OCI-LY3 (cell line): ENCODE data around the gene LRRC8C.
"Not testable (repeated sequence)": the region's sequence is repeated elsewhere in the genome, so short reads cannot be mapped to it uniquely, and the experiment has no call there.

Experiments
- H2AFZ ChIP-seq: fragments of 200-600, 300-600 bp; shearing (Covaris generic); 2 replicates; pipeline ENCODE4 v1.6.0; 2014; ENCODE audit warnings: antibody characterized with exemption, low read depth, low read length
- H3K27ac ChIP-seq: fragments of 200-600, 300-600 bp; sonication (generic); 2 replicates; pipeline ENCODE4 v1.5.1; 2014; ENCODE audit warnings: mild to moderate bottlenecking, low read length, moderate library complexity, mixed read lengths
- H3K27me3 ChIP-seq: fragments of 200-600, 300-600 bp; sonication (generic); 2 replicates; pipeline ENCODE4 v1.6.1; 2014; ENCODE audit warnings: low read depth, low read length, mixed read lengths
- H3K36me3 ChIP-seq: fragments of 200-600, 300-600 bp; sonication (generic); replicated peaks from 2 replicates; pipeline ENCODE3; 2014; ENCODE audit warnings: low read depth, low read length, mixed read lengths
- H3K4me1 ChIP-seq: fragments of 300-600, 200-600 bp; sonication (generic); 2 replicates; pipeline ENCODE4 v1.6.1; 2014; ENCODE audit warnings: low read length, mixed read lengths
- H3K4me2 ChIP-seq: fragments of 200-600, 300-600 bp; sonication (generic); 2 replicates; pipeline ENCODE4 v1.6.1; 2014; ENCODE audit warnings: low read length, mixed read lengths
- H3K4me3 ChIP-seq: fragments of 300-600, 200-600 bp; sonication (generic); 2 replicates; pipeline ENCODE4 v1.5.1; 2014; ENCODE audit warnings: antibody characterized with exemption, mild to moderate bottlenecking, low read length, moderate library complexity
- H3K79me2 ChIP-seq: fragments of 300-600, 200-600 bp; shearing (Covaris generic); 2 replicates; pipeline ENCODE4 v1.6.1; 2014; ENCODE audit warnings: mild to moderate bottlenecking, low read length, mixed read lengths
- H3K9ac ChIP-seq: fragments of 300-600, 200-600 bp; shearing (Covaris generic); 2 replicates; pipeline ENCODE4 v1.6.0; 2014; ENCODE audit warnings: mild to moderate bottlenecking, low read length, moderate library complexity
- H3K9me3 ChIP-seq: fragments of 200-600, 300-600 bp; shearing (Covaris generic); 2 replicates; pipeline ENCODE4 v1.6.1; 2014; ENCODE audit warnings: low read length, mixed read lengths; ENCODE audit not compliant: insufficient read depth
- H4K20me1 ChIP-seq: fragments of 200-600, 300-600 bp; sonication (generic); 2 replicates; pipeline ENCODE4 v1.6.1; 2016; ENCODE audit warnings: low read length, mixed read lengths; ENCODE audit not compliant: insufficient read depth
- EZH2phosphoT487 ChIP-seq: fragments of 200-600 bp; shearing (Covaris generic); IDR thresholded peaks from 2 replicates; pipeline ENCODE4 v1.6.1; 2018; ENCODE audit warnings: antibody characterized with exemption, mixed run types, low read depth
- TF ChIP-seq, protein P1 (sequence below): fragments of 200-600, 300-600 bp; sonication (generic); IDR thresholded peaks from 2 replicates; pipeline ENCODE4 v1.5.1; 2014; ENCODE audit warnings: antibody characterized with exemption, low read length, low read depth

LRRC8C gene

DNA sequence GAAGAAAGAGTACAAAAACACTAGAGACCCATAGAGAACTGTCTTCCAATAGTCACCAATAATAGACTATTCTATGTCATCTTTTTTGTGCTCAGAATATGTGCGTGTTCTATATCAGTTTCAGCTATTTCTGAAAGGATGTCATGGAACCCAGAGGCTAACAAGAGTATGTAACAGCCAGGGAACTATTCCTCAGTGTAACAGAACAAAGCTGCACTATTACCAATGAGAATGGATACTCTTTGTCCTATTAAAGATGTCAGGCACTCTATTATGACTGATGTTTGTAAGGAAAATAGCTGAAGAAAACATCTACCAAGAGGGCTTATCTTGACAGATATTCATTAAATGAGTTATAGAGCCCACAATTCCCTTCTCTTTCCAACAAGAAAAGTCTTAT, 8.6 kb upstream of the LRRC8C start:
- Histone ChIP-seq H3K4me1 (no peaks in the 10 kb centered on the region), H3K4me3 (no peak overlapping the region), H3K79me2 (no peaks in the 10 kb centered on the region), H3K27me3 (peaks cover 12% of the 10 kb centered on the region; the same call in 1 of the 2 replicates), H3K4me2 (no peak overlapping the region), H2AFZ (no peak overlapping the region), H3K9ac (no peak overlapping the region), H3K9me3 (no peaks in the 10 kb centered on the region), H4K20me1 (no peaks in the 10 kb centered on the region), H3K36me3 (no peaks in the 10 kb centered on the region), H3K27ac (no peak overlapping the region)
- TF ChIP-seq, protein P1, sequence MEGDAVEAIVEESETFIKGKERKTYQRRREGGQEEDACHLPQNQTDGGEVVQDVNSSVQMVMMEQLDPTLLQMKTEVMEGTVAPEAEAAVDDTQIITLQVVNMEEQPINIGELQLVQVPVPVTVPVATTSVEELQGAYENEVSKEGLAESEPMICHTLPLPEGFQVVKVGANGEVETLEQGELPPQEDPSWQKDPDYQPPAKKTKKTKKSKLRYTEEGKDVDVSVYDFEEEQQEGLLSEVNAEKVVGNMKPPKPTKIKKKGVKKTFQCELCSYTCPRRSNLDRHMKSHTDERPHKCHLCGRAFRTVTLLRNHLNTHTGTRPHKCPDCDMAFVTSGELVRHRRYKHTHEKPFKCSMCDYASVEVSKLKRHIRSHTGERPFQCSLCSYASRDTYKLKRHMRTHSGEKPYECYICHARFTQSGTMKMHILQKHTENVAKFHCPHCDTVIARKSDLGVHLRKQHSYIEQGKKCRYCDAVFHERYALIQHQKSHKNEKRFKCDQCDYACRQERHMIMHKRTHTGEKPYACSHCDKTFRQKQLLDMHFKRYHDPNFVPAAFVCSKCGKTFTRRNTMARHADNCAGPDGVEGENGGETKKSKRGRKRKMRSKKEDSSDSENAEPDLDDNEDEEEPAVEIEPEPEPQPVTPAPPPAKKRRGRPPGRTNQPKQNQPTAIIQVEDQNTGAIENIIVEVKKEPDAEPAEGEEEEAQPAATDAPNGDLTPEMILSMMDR: no peak
- no peak for TF ChIP-seq EZH2phosphoT487

DNA sequence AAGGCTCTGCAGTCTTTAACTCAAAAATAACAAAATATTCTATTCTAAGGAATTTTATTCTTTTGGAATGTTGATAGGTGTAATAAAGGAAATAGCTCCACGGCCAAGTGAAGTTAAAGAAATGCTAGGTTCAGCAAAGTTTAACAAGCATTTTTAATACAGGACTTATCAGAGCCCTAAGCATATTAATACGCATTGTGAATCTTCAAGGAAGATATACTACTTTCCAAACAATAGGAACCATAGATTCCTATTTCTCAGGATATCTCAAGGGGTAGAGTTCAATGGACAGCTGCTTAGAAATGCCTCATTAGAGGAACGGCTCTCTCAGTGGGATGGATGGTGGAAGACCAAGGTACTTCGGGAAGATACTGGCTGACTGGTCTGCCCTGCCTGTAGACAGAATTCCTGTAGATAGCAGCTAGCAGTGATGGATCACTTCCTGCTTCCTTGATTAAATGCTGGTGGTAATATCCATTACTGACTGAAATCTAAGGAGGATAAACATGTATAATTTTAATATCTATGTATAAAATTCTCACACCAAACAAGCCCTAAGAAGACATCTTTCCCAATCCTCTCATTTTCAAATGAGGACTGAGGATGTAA, 8.1 kb upstream of the LRRC8C start:
- H3K4me2 ChIP-seq: no peak overlapping the region
- H3K27me3 ChIP-seq: peaks cover 10% of the 10 kb centered on the region; the same call in 1 of the 2 replicates
- no peaks in the 10 kb centered on the region for H3K4me1 ChIP-seq
- no peak overlapping the region for H3K9ac ChIP-seq
- no peak overlapping the region for H2AFZ ChIP-seq
- H3K9me3 ChIP-seq: no peaks in the 10 kb centered on the region
- no peaks in the 10 kb centered on the region for H3K36me3 ChIP-seq
- no peaks in the 10 kb centered on the region for H4K20me1 ChIP-seq
- TF ChIP-seq, protein P1: no peak
- no peak for TF ChIP-seq EZH2phosphoT487
- H3K27ac ChIP-seq: no peak overlapping the region
- H3K79me2 ChIP-seq: no peaks in the 10 kb centered on the region
- H3K4me3 ChIP-seq: no peak overlapping the region

- Histone ChIP-seq H3K4me1 (peaks cover 4% of the 10 kb centered on the region), H3K4me2 (no peak overlapping the region), H3K27ac (no peak overlapping the region), H3K4me3 (no peak overlapping the region), H3K27me3 (peaks cover 30% of the 10 kb centered on the region), H2AFZ (no peak overlapping the region), H3K79me2 (no peaks in the 10 kb centered on the region), H4K20me1 (no peaks in the 10 kb centered on the region), H3K36me3 (no peaks in the 10 kb centered on the region), H3K9ac (no peak overlapping the region), H3K9me3 (no peaks in the 10 kb centered on the region)
- TF ChIP-seq, protein P1: no peak
- TF ChIP-seq EZH2phosphoT487: no peak
These were observed 5.3 kb upstream of the LRRC8C start for GRCh38 chr1:89627596-89627962.

DNA sequence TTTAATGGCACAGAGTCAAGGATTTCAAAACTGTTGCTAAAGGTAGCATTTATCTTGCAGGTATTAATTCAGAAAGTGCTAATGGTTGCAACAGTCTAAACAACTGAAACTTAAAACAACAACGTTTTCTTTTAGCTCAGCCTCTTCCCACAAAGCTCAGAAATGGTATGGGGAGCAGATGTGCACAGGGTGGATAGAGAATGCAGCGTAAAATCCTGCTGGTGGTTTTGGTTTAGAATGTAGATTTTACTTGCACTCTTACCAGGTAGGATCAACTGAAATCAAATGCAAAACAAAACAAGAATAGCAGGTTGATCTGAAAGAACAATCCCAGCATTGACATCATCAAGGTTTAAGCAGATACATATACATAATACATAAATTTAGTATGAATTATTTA, 3.8 kb upstream of the LRRC8C start:
- Histone ChIP-seq H4K20me1 (no peaks in the 10 kb centered on the region), H2AFZ (no peak overlapping the region), H3K9ac (no peak overlapping the region), H3K4me1 (peaks cover 8% of the 10 kb centered on the region), H3K36me3 (no peaks in the 10 kb centered on the region), H3K4me2 (no peak overlapping the region), H3K27me3 (peaks cover 33% of the 10 kb centered on the region), H3K4me3 (no peak overlapping the region), H3K9me3 (no peaks in the 10 kb centered on the region), H3K27ac (no peak overlapping the region), H3K79me2 (no peaks in the 10 kb centered on the region)
- TF ChIP-seq, protein P1: no peak
- TF ChIP-seq EZH2phosphoT487: no peak

GRCh38 chr1:89629600-89629999, 3.3 kb upstream of the LRRC8C start:
- H3K27ac ChIP-seq, H4K20me1 ChIP-seq, H3K4me3 ChIP-seq, H3K4me2 ChIP-seq, H3K9me3 ChIP-seq, H3K79me2 ChIP-seq, H3K9ac ChIP-seq, H3K4me1 ChIP-seq, H2AFZ ChIP-seq, H3K36me3 ChIP-seq: not testable (repeated sequence)
- peaks cover 33% of the 10 kb centered on the region for H3K27me3 ChIP-seq
